ENCODE results near the gene TBC1D5.

TBC1D5 gene

GRCh38 chr3:17349093-17349492 is 393.3 kb downstream of the TBC1D5 start:
- DNase-seq (ENCODE audit: low read depth): no peak

DNA sequence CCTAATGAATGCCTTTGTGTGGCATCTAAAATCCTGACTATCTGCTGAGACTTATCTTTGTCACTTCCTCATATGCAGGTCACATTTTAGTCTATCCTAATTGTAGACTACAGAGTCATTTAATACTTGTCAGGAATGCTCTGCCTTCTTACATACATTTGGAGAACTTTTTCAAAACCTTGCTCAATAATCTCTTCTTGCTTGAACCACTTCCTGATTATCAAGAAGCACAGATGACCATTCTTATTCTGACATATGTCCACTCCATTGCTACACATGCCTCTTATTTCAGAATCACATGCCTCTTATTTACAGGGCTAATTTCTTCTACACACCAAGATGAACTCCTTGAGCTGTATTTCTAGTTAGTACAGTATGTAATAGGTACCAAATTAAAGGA is 400.3 kb downstream of the TBC1D5 start:
- no peak for DNase-seq (ENCODE audit: low read depth)

GRCh38 chr3:17340693-17341092 is 401.7 kb downstream of the TBC1D5 start:
- DNase-seq (ENCODE audit: low read depth): no peak

- no peak for DNase-seq (ENCODE audit: low read depth)
These were observed 402.2 kb downstream of the TBC1D5 start for GRCh38 chr3:17340261-17340660.

GRCh38 chr3:17339132-17339575 is 403.3 kb downstream of the TBC1D5 start:
- DNase-seq (ENCODE audit: low read depth): no peak

- DNase-seq (ENCODE audit: low read depth): no peak
These were observed 406.1 kb downstream of the TBC1D5 start for GRCh38 chr3:17336291-17336690.

- DNase-seq (ENCODE audit: low read depth): no peak
These were observed 408.5 kb downstream of the TBC1D5 start for GRCh38 chr3:17333893-17334292.

- no peak for DNase-seq (ENCODE audit: low read depth)
These were observed 409.0 kb downstream of the TBC1D5 start for GRCh38 chr3:17333446-17333845.

- DNase-seq (ENCODE audit: low read depth): no peak
These were observed 411.8 kb downstream of the TBC1D5 start for GRCh38 chr3:17330660-17331059.

DNA sequence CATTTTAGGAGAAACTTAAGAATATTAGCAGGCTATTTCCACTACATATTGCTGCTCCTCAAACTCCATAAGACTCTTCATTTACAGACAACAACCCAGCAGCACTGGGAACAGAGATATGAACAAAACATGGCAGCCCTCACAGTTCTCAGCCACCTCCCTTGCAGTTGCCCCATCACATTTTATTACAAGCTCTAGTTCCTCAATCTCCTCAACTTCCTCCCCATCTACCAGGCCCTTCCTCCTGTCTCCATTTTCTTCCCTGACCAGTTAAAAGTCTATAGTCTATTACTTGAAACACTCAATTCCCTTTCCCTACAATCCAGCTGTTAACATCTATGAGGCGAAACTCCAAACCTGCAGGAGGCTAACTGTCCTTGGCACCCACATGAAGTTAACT is 412.5 kb downstream of the TBC1D5 start:
- DNase-seq (ENCODE audit: low read depth): no peak

GRCh38 chr3:17322106-17322793 is 420.2 kb downstream of the TBC1D5 start:
- DNase-seq (ENCODE audit: low read depth): no peak

GRCh38 chr3:17320266-17320665 is 422.2 kb downstream of the TBC1D5 start:
- no peak for DNase-seq (ENCODE audit: low read depth)

GRCh38 chr3:17315897-17316296 is 426.5 kb downstream of the TBC1D5 start:
- DNase-seq (ENCODE audit: low read depth): no peak

DNA sequence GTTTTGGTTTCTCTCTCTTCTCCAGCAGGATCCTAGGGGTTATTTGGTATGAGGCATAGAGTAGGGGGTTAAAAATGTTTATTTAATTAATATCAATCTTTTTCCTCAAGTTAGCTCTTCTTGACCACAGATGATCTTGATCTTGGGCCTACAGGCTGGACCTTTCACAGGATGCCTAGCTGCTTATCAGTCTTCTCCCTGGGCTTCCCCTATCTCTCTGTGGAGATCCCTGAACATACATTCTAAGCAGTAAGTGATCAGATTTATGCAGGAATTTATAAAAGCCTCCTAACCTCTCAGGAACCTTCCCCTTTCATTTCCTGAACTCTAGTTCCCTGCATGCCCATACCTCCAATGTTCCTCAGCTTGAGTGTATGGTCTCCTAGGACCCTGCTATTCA is 428.3 kb downstream of the TBC1D5 start:
- DNase-seq (ENCODE audit: low read depth): no peak

DNA sequence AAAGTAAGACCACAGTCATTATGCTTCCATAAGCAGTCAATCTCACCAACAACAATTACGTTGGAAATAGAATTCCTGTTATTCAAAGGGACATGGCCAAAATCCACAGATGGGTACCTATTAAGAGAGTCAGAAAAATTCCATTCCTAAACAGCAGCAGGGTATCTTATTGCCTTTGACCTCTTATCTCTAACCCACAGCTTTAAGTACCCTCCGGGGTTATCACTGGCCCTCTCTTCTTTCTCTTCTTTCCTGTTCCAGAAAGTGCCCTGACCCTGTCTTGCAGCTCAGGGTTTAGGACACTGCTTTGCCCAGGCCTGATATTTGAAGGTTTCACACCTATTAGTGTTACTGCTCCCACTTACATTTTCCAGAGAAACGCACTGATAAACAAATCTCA is 428.7 kb downstream of the TBC1D5 start:
- DNase-seq (ENCODE audit: low read depth): no peak

GRCh38 chr3:17310983-17311382 is 431.4 kb downstream of the TBC1D5 start:
- no peak for DNase-seq (ENCODE audit: low read depth)

DNA sequence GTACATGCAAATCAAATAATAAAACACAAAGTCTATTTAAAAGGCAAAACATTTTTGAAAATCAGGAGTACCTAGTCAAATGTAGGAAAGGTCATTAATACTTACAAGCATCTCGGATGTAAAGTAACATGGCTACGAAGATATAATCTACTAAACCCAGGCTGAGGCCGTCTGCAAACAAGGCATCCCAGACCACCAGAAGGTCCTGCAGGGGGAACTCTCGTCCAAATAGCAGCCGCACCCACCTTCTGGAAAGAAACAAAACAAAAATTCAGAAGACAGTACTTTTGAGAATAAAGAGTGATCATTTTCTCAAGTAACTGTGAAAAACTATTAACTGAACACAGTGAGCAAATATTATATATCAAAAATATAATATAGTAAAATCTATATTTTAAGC is 434.5 kb downstream of the TBC1D5 start:
- no peak for DNase-seq (ENCODE audit: low read depth)

DNA sequence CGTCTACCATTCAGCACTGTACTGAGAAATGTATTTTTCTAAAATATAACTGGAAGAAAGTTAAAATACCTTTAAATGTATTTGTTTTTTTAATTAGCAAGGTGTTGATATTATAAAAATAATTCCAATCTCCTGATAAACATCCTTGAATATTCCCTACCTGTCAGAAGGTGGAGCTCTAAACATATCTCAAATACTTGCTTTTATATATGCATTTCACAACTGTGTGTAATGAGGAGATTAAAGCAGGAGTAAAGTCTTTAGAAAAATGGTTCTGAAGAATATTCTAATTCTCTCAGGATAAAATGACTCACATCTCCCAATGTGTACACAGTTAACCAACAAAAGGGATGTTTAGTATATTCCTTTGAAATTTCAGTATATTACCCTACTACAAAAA is 434.9 kb downstream of the TBC1D5 start:
- DNase-seq (ENCODE audit: low read depth): no peak

- DNase-seq (ENCODE audit: low read depth): no peak
These were observed 437.5 kb downstream of the TBC1D5 start for GRCh38 chr3:17304969-17305368.

DNA sequence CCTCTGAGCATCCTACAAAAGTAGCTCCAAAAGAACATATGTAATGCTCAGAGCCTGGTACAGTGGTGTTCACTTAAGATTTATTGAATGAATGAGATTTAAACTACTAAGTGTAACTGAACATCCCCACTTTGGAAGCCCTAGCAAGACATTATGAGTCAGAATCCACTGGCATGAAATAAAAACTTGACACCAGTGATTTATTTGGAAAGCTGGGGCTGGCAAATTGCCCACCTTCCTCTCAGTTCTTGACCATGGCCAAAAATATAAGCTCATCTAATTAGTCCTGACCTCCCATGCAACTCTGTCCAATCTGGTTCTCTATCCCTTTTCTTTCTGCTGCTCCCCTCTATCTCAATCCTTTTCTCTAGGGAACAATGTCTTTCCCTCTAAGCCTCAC is 439.7 kb downstream of the TBC1D5 start:
- DNase-seq (ENCODE audit: low read depth): no peak

GRCh38 chr3:17302170-17302569 is 440.3 kb downstream of the TBC1D5 start:
- no peak for DNase-seq (ENCODE audit: low read depth)

GRCh38 chr3:17301271-17301670 is 441.2 kb downstream of the TBC1D5 start:
- no peak for DNase-seq (ENCODE audit: low read depth)

- no peak for DNase-seq (ENCODE audit: low read depth)
These were observed 442.0 kb downstream of the TBC1D5 start for GRCh38 chr3:17300441-17300840.

DNA sequence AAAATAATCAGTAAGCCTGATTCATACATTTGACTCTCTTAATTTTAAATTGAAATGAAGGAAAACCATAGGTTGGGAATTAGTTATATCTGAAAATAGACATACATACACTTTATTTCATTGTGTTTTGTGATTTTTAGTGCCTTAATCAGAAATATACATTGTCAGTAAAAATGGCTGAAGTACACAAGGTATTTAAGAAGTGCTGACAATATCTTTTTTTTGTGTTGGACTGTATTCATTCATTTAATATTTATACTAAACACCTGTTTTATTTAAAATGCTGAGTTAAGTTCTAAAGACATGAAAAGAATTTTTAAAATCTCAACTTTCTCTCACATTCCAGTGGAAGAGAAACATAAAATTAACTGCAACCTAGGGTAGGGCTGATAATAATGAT is 444.4 kb downstream of the TBC1D5 start:
- no peak for DNase-seq (ENCODE audit: low read depth)

GRCh38 chr3:17292556-17292955 is 449.9 kb downstream of the TBC1D5 start:
- DNase-seq (ENCODE audit: low read depth): no peak
